Omental fat pad (tissue), 4 donors: ENCODE data around the gene WIPF2. TPM values are rescaled to one million over a fixed set of nuclear protein-coding genes. Genes with fewer than 3 reads are reported as not detected.

Experiments
- ATAC-seq: fragments of 150-250 bp; one replicate; pipeline ENCODE4 v1.9.1; 2016; ENCODE audit warnings: mild to moderate bottlenecking, moderate library complexity; ENCODE audit not compliant: low FRiP score
- DNase-seq: peaks from one replicate; pipeline ENCODE4 v3.0.0-alpha.2; 2019; ENCODE audit warnings: low spot score
- total RNA-seq, 4 donors: library from RNA; depleted of rRNA; stranded (reverse); fragments of >200 nt; gene quantifications; one replicate each; pipeline ENCODE4 v1.1.0, GENCODE V29; 2016
- TF ChIP-seq, protein P1 (sequence below), 3 donors: fragments of 450-650 bp; IDR thresholded peaks; one replicate each; pipeline ENCODE4 v1.5.1; 2016 to 2017; ENCODE audit warnings: antibody characterized with exemption in 3 of 3, mild to moderate bottlenecking in 3 of 3, moderate library complexity in 2 of 3

WIPF2 gene
- total RNA-seq, 4 donors from 2014 or later = 10.1 to 12.9 (median 10.8) TPM

DNA sequence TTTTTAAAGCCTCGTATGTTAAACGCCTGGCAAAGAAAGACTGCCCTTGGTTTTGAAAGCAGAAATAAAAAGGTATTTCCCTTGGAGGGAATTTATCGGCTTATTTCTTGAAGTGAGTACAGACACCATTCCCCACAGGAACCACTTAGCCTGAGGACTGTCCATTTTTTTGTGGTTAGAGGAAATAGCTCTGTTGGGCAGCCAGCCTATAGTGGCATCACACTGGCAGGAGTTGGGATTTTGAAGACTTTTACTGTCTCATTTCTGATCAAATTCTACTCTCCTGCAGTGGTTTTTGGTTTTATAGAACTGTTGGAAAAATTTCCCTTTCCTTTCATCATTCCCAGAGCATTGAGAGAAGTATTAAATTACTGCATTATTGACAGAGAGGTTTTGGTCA, 34.5 kb downstream of the WIPF2 start:
- no peak for ATAC-seq
- TF ChIP-seq, protein P1, sequence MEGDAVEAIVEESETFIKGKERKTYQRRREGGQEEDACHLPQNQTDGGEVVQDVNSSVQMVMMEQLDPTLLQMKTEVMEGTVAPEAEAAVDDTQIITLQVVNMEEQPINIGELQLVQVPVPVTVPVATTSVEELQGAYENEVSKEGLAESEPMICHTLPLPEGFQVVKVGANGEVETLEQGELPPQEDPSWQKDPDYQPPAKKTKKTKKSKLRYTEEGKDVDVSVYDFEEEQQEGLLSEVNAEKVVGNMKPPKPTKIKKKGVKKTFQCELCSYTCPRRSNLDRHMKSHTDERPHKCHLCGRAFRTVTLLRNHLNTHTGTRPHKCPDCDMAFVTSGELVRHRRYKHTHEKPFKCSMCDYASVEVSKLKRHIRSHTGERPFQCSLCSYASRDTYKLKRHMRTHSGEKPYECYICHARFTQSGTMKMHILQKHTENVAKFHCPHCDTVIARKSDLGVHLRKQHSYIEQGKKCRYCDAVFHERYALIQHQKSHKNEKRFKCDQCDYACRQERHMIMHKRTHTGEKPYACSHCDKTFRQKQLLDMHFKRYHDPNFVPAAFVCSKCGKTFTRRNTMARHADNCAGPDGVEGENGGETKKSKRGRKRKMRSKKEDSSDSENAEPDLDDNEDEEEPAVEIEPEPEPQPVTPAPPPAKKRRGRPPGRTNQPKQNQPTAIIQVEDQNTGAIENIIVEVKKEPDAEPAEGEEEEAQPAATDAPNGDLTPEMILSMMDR (IDR thresholded peaks at IDR 0.05) = no peak
- DNase-seq = no peak

DNA sequence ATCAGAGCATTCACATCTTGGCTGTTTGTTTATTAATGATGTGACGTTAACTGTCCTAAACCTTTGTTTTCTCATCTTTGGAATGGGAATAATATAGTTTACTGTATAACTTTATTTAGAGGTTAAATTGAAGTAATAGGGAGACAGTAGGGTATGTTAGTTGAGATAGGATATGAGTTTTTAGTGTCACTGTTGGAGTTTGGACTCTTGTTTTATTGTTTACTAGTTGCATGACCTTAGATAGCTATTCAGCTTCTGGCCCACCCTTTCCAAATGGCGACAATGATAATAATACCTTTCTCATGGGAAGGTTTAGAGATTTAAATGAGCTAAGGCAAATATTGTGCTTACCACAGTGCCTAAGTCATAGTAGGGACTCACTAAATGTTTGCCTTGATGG, 40.4 kb downstream of the WIPF2 start:
- ATAC-seq (no peak), DNase-seq (no peak)
- TF ChIP-seq, protein P1 (IDR thresholded peaks at IDR 0.05) = no peak

- ATAC-seq (no peak), DNase-seq (no peak)
- TF ChIP-seq, protein P1 (IDR thresholded peaks at IDR 0.05) = no peak
These were observed 41.4 kb downstream of the WIPF2 start for GRCh38 chr17:40260528-40260927.

- DNase-seq (no peak), ATAC-seq (no peak)
- TF ChIP-seq, protein P1 (IDR thresholded peaks at IDR 0.05) = no peak
These were observed 45.5 kb downstream of the WIPF2 start for GRCh38 chr17:40264458-40265185.

DNA sequence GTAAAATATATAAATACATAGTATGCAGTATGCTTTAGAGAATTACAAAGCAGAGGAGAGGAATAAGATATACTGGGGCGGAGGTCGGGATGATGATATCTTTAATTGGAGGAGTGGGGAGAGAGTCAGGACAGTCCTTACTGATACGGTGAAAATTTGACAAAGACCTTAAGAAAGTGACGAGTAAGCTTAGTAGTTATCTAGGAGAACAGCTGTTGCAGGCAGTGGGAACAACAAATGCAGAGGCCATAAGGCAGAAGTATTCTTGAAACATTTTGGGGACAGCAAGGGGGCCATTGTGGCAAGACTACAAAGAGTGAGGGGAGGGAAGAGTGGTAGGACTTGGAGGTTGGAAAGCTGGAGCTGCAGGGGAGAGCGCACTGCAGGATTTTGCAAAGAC, 46.2 kb downstream of the WIPF2 start:
- DNase-seq (no peak), ATAC-seq (no peak)
- TF ChIP-seq, protein P1 (IDR thresholded peaks at IDR 0.05) = no peak

GRCh38 chr17:40266882-40267281, 47.8 kb downstream of the WIPF2 start:
- DNase-seq = no peak
- TF ChIP-seq, protein P1 (IDR thresholded peaks at IDR 0.05) = no peak
- no peak for ATAC-seq

GRCh38 chr17:40268141-40268712, 49.1 kb downstream of the WIPF2 start:
- no peak for ATAC-seq
- TF ChIP-seq, protein P1 (IDR thresholded peaks at IDR 0.05) = no peak
- no peak for DNase-seq
